Stomach (tissue), 4 donors: ENCODE results near the gene MYO10.

Experiments used
- EP300 ChIP-seq: sonication (generic); formaldehyde crosslinking; IDR thresholded peaks from one replicate; pipeline ENCODE4 v1.6.1; 2017; ENCODE audit warnings: antibody characterized with exemption
- TF ChIP-seq, protein P1 (sequence below), 7 experiments: fragments of 450-650 bp in 4 of 7; fragments of 200-600 bp in 3 of 7; sonication (generic) in 3 of 7; IDR thresholded peaks; one replicate each; pipeline ENCODE4 v1.5.1; 2016 to 2019; ENCODE audit warnings: antibody characterized with exemption in 7 of 7, control low read depth in 2 of 7, mild to moderate bottlenecking in 1 of 7

DNA sequence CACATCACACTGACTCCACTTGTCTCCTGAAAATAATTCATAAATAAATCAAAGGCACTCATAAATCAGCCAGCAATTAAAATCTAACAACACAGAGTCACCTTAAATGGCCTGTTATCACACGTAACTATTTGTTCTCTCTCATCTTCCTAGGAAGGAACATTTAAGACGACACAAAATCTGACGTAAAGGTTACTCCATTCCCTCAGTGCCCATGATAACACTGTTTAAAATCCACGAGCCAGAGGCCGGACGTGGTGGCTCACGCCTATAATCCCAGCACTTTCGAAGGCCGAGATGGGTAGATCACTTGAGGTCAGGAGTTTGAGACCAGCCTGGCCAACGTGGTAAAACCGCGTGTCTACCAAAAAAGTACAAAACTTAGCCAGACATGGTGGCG lies 56.4 kb downstream of the MYO10 start:
- no peak for TF ChIP-seq EP300
- TF ChIP-seq, protein P1, sequence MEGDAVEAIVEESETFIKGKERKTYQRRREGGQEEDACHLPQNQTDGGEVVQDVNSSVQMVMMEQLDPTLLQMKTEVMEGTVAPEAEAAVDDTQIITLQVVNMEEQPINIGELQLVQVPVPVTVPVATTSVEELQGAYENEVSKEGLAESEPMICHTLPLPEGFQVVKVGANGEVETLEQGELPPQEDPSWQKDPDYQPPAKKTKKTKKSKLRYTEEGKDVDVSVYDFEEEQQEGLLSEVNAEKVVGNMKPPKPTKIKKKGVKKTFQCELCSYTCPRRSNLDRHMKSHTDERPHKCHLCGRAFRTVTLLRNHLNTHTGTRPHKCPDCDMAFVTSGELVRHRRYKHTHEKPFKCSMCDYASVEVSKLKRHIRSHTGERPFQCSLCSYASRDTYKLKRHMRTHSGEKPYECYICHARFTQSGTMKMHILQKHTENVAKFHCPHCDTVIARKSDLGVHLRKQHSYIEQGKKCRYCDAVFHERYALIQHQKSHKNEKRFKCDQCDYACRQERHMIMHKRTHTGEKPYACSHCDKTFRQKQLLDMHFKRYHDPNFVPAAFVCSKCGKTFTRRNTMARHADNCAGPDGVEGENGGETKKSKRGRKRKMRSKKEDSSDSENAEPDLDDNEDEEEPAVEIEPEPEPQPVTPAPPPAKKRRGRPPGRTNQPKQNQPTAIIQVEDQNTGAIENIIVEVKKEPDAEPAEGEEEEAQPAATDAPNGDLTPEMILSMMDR (IDR thresholded peaks at IDR 0.05), result no peak
